Left lobe of liver (tissue), 2 donors: ENCODE results near the gene EDC4. TPM values are rescaled to one million over a fixed set of nuclear protein-coding genes. Genes with fewer than 3 reads are reported as not detected.
A peak's percentile ranks its signal among the peaks of the same experiment; 100 is the strongest.

Source experiments
- ATAC-seq: fragments of 200-7000 bp; cut with Tn5 transposase; one replicate; pipeline ENCODE4 v1.9.1; 2020; ENCODE audit warnings: mild to moderate bottlenecking, moderate library complexity
- DNase-seq: peaks from one replicate; pipeline ENCODE4 v3.0.0-alpha.2; 2020; ENCODE audit warnings: low spot score
- total RNA-seq: library from RNA; stranded (reverse); gene quantifications from one replicate; pipeline ENCODE4 v1.2.1, GENCODE V29; 2021
- donor health status: DM: no; HTN: no; CAD: no; lungs with moderate emphysema.
- donor health status: DM: no; HTN: yes; CAD: no.

EDC4 gene
- total RNA-seq, 1 donor from 2014 or later = 22.1 TPM

DNA sequence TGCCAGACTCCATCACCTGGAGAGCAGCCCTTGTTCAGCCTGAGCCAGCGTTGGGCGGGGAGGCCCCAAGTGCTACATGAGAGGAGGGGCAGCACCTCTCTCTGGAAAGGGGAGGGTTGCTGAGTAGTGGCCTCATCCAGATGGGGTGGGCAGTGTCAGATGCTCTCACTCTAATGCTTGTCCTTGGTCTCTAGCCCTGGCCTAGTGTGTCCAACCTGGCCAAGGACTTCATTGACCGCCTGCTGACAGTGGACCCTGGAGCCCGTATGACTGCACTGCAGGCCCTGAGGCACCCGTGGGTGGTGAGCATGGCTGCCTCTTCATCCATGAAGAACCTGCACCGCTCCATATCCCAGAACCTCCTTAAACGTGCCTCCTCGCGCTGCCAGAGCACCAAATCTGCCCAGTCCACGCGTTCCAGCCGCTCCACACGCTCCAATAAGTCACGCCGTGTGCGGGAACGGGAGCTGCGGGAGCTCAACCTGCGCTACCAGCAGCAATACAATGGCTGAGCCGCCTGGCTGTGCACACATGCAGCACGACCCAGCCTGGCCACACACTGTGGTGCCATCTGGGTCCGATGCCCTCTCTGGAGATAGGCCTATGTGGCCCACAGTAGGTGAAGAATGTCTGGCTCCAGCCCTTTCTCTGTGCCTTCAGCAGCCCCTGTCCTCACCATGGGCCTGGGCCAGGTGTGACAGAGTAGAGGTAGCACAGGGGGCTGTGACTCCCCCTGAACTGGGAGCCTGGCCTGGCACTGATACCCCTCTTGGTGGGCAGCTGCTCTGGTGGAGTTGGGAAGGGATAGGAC is 54.5 kb downstream of the EDC4 start:
- DNase-seq (no peak), ATAC-seq (no peak)

- ATAC-seq = peak; percentile 2
- no peak for DNase-seq
Measured at GRCh38 chr16:67928147-67928546, 55.3 kb downstream of the EDC4 start.

GRCh38 chr16:67928561-67929364 is 55.9 kb downstream of the EDC4 start:
- ATAC-seq (peak; percentile 87), DNase-seq (peak; percentile 79)

GRCh38 chr16:67930191-67930590 is 57.3 kb downstream of the EDC4 start:
- ATAC-seq (no peak), DNase-seq (no peak)

GRCh38 chr16:67930678-67931211 is 57.9 kb downstream of the EDC4 start:
- ATAC-seq = no peak
- no peak for DNase-seq

Other genes starting within 250 kb of the EDC4 start
- gene CARMIL2, start 227.9 kb upstream of the EDC4 start, total RNA-seq = 1.1 TPM
- 5.0 TPM for gene ACD, start 212.8 kb upstream of the EDC4 start, total RNA-seq
- gene PARD6A, start 212.1 kb upstream of the EDC4 start, total RNA-seq = 3.4 TPM
- 10.6 TPM for gene ENKD1, start 206.3 kb upstream of the EDC4 start, total RNA-seq
- 5.5 TPM for gene C16orf86, start 206.2 kb upstream of the EDC4 start, total RNA-seq
- gene GFOD2, start 153.7 kb upstream of the EDC4 start, total RNA-seq = 33.8 TPM
- 35.6 TPM for gene RANBP10, start 66.5 kb upstream of the EDC4 start, total RNA-seq
- gene TSNAXIP1, start 66.2 kb upstream of the EDC4 start, total RNA-seq = 2.1 TPM
- gene THAP11, start 30.7 kb upstream of the EDC4 start, total RNA-seq = 12.8 TPM
- gene NUTF2, start 26.1 kb upstream of the EDC4 start, total RNA-seq = 23.2 TPM
- 23.1 TPM for gene CENPT, start 25.4 kb upstream of the EDC4 start, total RNA-seq
- gene NRN1L, start 11.8 kb downstream of the EDC4 start, total RNA-seq = 0.88 TPM
- gene PSKH1, start 20.2 kb downstream of the EDC4 start, total RNA-seq = 18.2 TPM
- 0.73 TPM for gene CTRL, start 58.8 kb downstream of the EDC4 start, total RNA-seq
- gene PSMB10, start 63.8 kb downstream of the EDC4 start, total RNA-seq = 21.7 TPM
- gene LCAT, start 71.1 kb downstream of the EDC4 start, total RNA-seq = 172 TPM
- 20.1 TPM for gene SLC12A4, start 95.6 kb downstream of the EDC4 start, total RNA-seq
- not detected for gene DPEP3, start 107.4 kb downstream of the EDC4 start, total RNA-seq
- gene DPEP2, start 126.4 kb downstream of the EDC4 start, total RNA-seq = 1.0 TPM
- gene DPEP2NB, start 142.9 kb downstream of the EDC4 start, total RNA-seq = not detected
- gene DDX28, start 150.2 kb downstream of the EDC4 start, total RNA-seq = 5.1 TPM
- 7.6 TPM for gene DUS2, start 150.2 kb downstream of the EDC4 start, total RNA-seq
- gene NFATC3, start 212.3 kb downstream of the EDC4 start, total RNA-seq = 27.6 TPM